OCI-M2 (cell line): ENCODE data around the gene PLSCR5.

Experiments used
- DNase-seq: peaks from one replicate; lab custom pipeline; 2025; ENCODE audit not compliant: unreplicated experiment; lab: John Stamatoyannopoulos, UW

PLSCR5 gene, protein sequence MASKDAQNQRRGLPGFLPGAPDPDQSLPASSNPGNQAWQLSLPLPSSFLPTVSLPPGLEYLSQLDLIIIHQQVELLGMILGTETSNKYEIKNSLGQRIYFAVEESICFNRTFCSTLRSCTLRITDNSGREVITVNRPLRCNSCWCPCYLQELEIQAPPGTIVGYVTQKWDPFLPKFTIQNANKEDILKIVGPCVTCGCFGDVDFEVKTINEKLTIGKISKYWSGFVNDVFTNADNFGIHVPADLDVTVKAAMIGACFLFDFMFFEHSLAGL

DNA sequence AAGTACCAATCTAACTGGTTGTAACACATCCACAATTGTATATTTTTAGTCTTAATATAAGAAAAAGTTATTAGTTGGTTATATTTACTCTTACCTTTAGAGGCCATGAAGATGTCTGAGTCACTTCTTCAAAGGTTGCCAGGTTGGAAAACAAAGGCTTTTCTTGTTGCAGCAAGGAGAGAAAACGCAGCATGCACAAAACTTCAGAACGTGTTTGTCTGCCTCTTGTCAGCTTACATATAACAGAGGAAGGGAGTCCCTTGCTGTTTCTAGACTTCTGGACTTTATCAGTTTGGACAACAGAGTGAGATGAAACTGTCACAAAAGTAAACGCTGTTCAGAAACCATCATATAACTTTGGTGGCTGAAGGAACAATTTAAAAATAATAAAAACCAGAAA is at the start of gene PLSCR5:
Gene PLSCR5 (minus strand): TSS at position 241 of the 400 bp plus-strand sequence. CDS start 134 bp downstream, at position 107.
- DNase-seq, result no peak

DNA sequence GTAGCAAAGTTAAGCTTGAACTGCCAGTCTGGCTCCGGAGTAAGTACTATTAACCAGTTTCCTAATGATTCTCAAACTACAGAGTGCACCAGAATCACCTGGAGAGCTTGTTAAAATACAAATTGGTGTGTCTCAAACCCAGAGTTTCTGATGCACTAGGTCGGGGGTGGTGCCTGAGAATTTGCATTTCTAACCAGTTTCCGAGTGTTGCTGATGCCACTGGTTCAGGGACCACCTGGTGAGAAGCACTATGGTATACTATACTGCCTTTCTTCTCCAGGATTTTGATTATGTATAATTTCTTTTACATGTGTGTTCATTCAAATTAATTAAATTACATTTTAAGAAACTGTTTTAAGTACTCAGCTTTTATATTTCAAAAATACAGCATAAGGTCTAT is 48.8 kb upstream of the PLSCR5 start:
- DNase-seq, result no peak

DNA sequence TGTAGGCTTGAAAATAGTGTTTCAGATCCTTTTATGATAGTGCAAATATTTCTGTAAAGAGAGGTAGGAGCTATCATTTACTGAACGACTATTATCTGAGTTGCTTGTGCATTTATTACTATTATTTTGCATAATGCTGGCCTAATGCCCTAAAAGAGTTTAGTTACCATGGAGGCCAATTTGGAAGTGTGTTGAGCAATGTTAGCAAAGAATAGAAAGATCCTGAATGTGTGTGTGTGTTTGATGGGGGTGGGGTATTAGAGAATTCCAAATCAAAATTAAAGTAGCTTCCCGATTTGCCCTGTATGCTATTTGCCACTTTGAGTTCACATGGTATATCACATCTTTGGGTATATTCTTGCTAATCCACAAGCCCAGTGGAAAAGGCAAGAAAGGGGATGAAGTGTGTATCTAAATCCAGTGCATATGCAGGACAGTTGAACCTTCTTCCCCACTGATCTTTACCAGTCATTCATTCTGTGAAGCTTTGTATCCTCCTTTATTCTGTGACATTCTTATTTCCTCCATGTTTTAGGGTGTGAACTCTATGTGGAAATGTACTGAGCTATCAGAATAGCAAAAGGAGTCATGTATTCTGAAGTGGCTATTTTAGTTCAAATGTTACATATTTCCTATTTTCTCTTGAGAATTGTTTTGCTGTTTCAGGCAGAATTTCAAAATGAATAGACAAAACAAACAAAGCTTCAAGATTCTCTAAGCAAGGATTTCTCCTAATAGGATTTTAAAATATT is 45.7 kb upstream of the PLSCR5 start:
- no peak for DNase-seq

DNA sequence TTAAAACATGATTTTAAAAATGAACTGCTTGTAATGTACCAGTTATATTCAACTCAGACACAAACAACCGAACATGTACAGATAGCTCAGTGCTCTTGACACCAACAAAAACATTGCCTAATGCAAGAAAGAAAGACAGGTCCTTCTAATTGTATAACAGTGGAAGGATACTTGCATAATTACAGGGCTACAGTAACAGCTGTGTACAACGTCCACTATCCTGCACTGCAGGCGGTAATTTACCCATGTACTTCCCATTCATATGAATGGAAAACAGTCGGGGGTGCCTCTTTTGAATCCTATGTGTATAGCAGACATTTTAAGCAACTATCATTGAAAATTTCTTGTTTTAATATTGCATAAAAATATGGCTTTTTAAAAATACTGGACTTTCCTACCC is 41.1 kb upstream of the PLSCR5 start:
- DNase-seq, result no peak

DNA sequence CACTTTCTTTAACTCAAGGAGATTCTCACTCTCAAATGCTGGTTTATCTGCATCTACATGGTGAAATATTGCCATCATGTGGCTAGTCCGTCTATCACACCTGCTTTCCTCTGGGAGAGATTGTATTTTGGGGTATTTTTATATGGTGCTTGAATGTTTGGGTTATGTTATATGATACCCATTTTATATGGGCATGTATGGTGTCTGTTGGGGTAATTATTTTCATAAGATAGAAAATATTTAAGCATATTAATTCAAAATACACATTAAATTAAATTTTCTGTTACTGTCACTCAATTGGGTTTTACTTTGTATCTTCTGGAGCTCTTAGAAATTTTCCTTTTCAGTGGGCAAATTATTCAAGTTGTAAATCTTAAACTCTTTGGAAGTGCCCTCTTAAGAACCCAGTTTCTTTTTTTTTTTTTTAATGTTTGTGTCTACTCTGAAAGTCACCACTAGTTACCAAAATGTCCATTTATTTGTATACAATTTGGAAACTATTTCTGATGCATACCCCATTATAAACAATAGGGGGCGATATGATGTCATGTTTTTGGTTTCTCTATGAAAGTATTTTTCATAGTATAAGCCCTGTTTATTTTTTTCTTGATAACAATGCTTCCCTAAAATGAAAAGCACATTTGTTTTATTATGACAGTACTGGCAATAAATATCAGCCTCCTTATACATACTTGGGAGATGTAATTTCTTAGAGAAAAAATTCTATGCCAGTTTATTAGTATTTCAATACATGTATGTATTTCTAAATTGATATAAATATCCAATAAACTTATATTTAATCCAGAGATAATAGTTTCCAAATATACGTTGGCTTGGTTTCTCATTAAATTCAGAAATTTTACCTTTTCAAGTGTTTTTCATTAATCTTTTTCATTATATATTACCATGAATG is 36.1 kb upstream of the PLSCR5 start:
- DNase-seq, result peak; percentile 26

DNA sequence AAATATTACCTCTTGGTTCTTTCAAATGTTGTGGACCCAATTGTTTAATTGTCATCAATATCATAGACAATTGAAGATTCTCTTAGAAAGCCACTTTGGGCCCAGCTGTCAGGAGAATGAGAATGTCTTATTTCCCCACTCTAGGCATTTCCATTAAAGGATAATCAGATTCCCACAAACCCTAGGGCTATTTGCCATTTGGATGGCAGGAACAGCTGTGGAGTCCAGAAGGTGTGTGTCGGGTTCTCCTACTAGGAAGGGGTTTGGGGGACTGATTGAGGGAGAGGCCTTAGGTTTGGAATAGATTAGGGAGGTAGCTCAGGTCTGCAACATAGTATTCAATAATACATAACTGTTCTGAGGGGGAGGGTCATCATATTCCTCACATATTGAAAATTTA is 35.2 kb upstream of the PLSCR5 start:
- no peak for DNase-seq

DNA sequence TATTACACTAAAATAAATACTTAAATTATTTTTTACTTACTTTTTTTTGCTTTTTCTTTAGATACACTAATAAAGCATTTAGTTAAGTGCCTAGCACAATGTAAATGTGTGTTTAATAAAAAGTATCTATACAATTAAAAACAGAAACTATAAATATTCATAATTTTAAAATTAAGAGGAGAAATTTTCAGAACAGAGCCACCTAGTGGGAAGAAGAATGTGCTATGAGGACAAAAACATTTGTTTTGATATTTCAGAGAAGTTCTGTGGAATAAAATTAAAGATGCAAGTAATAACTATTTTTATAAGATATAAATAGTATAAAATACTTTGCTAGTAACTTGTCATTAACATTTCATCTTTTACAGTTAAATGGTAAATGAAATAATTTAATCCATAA is 33.6 kb upstream of the PLSCR5 start:
- DNase-seq, result no peak

DNA sequence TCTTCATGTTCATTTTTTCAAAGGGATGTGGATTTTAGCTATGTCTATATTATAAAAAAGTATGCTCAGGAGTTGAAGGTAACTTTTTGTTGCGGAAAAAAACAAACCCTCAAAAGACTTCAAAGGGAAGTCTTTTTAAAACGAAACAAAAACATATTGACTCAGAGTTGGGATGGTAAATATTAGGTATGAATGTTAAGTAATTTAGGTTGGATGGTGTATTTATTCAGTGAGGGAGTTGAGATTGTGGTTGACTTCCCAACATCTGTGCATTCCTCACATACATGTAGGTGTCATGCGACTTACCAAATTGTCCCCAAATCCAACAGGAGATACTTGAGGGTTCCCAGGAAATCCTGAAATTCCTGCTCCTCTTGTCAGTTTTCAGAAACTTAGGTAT is 32.7 kb upstream of the PLSCR5 start:
- no peak for DNase-seq

DNA sequence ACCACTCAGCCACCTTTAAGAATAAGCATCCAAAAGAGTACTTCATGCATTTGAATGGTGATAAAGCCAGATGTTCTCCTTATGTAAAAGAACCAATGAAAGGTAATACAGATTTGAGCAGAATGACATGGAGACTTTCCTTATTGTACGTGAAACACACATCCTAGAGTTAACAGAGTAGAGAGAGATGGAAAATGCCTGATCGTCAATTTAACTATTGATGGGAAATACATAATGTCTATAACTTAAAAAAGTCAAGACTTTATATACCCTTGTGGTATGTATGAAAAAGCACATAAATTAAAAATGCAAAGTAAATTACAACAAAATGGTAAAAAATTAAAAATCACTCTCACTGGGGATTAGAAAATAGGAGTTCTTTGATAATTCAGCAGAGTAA is 31.7 kb upstream of the PLSCR5 start:
- no peak for DNase-seq

DNA sequence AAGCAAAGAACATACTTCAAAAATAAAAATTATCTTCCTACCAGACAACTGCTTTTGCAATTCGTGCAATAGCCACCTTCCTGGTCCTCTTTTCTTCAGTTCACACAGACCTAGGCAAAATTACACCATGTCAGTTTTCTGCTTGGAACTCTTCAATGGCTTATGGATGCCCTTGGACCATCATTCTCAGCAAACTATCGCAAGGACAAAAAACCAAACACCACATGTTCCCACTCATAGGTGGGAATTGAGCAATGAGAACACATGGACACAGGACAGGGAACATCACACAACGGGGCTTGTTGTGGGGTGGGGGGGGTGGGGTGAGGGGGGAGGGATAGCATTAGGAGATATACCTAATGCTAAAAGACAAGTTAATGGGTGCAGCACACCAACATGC is 29.2 kb upstream of the PLSCR5 start:
- no peak for DNase-seq

DNA sequence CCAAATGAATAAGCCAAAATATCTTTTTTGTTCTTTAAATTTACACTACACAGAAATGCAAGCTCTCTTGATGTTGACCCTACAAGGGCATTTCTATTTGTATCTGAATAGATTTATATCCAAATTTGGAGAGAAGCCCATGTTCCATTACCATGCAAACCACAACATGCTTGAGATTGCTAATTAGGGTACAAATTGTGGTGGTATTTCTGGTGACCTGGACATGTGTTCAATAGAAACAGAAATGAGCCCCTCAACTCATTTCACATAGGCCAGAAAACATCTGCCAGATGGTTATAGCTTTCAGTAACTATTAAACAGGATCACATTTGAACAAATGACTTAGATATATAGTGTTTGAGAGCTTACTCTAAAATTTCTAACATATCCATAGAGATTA is 23.5 kb upstream of the PLSCR5 start:
- no peak for DNase-seq

DNA sequence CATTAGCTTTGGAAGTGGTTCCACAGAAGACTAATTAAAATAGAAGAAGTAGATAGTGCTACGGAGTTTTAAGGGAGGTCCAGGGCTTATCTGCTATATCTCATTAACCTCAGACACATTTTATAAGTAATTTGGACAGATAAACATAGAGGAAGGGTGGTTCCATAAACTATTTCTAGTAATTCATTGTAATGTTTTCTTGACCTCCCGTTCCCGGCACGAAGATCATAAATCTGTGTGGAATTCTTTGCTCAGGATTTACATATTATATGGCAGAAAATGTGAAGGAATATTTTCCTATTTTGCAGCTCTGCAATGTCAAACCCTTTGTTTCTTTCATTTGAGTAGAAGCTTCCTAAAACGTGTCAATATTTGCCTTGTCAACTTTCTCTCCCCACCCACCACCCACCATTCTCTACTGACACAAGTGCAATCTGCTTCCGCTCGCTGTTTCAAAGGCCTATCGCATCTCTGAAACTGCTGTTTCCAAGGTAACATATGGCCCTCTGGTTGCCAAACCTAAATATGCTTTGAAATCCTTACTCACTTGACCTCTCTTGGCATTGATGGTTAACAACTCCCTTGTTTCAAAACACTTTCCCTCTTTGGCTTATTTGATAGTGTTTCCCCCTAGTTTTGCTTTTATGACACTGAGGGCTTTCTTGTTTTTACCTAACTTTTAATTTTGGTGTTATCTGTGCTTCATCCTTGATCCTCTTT is 21.4 kb upstream of the PLSCR5 start:
- DNase-seq, result no peak

DNA sequence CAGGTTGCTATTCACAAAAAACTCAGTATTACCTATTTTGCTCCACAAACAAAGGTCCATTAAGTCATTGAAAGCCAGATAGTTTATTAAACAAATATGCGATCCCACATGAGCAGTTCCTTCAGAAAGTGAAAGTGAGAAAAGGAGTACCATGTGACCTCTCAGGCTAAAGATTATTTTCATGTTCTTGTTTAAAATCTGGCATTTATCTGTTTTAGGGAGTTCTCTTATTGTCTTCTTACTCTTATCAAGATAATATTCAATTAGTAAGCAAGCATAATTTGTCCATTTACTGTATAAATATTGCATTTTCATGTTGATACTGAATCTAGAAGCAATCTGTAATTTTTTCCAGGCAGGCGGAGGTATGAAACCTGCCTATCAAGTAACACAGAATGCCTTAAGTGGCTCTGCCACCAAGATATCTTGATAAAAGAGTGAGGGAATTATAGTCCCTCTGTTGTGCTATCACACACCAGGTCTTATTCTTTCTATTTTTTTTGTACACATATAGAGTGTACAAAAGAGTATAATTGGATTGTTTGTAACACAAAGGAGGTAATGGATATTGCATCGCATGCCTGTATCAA is 20.1 kb upstream of the PLSCR5 start:
- DNase-seq, result no peak

DNA sequence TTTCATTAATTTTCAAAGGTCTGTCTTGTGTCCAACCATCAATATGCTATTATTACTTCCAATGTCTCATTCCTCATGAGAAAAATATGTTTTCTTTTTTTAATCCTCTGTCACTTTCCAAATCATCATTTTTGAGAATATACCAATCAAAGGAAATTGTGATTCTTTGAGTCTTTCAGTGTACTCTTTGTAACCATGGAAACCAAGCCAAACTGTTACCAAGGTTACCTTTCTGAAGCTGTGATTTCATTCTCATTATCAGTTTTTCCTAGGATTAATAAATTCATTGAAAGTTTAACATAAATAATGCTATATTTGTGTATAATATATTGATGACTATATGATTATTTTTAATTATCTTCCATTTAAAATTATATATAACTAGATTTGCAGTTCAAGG is 16.6 kb upstream of the PLSCR5 start:
- DNase-seq, result no peak

DNA sequence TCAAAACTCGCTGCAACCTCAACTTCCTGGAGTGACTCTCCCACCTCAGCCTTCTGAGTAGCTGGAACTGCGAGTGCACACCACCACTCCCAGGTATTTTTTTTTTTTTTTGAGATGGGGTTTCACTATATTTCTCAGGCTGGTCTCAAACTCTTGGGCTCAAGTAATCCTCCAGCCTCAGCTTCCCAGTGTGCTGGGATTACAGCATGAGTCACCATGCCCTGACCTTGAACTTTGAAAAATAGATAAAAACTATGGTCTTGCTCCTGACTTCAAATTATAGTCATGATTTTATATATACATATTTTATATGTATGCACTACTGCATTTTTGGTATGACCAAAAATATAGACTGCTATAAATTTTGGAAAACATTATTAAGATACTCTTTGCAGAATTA is 6.9 kb upstream of the PLSCR5 start:
- no peak for DNase-seq

DNA sequence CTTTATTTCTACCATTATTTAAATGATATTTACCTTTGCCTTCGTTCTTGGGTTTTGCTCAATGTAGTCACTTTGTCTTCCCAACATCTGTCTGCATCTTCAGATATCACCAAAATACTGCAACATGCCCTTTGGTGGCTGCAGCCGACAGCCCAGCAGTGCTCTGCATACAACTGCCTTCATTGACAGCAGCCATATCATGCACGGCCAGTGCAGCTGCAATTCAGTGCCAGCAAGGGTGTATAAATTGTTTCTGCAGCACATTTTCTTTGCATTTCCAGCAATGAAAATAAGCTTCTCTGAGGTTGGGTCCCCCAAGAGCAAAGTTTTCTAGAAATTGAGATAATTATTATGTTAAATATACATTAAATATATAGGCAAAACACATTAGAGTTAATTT is 6.0 kb upstream of the PLSCR5 start:
- DNase-seq, result no peak

DNA sequence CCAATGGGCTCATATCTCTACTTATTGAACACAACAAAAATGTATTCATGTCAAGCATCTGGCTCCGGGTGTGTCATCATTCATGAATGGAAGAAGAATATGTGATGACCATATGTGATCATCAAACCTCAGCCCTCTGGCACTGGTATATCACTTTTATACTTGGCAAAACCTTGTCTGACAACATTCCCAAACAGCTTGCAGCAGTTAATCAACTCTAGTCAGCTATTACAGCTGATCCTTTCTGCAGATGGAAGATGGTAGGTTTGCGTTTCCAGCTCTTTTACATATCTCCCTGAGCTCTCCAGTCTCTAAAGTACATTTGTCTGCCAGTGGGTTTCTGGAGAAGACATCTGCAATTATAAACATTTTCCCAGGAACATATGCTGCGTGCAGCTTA is 6.6 kb downstream of the PLSCR5 start:
- DNase-seq, result no peak

DNA sequence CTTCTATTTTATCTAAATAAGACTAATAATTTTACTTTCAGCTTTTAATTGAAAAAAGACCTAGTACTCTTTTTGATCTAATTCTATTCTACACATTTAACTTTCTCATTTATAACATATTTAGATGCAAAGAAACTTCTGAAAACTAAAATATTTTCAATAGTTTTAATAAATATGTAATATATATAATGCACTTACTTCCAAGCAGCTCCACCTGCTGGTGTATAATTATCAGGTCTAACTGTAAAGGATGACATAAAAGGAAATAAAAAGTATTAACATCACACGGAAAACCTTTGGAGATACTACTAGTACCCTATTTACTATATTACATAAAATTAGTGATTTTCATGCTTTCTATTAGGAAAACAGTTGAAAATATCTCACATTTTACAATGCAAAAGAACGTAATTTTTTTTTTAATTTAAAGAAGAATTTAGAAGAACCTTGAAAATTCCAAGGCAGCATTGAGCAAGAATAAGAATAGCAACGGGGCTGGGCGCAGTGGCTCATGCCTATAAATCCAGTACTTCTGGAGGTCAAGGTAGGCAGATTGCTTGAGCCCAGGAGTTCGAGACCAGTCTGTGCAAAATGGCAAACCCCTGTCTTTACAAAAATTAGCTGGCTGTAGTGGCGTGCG is 10.2 kb downstream of the PLSCR5 start:
- no peak for DNase-seq

DNA sequence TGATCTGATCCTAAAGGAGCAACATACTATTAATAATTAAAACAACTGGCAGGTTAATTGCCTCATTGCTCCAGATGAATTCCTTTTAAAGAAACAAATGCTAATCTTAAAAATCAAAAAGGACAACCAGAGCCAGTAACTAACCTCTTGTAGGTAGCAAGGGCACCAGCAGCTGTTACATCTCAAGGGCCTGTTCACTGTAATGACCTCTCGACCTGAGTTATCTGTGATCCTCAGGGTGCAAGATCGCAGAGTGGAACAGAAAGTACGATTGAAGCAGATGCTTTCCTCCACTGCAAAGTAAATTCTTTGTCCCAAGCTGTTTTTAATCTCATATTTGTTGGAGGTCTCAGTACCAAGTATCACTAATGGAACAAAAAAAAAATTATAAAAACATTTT is 11.4 kb downstream of the PLSCR5 start:
- DNase-seq, result no peak

DNA sequence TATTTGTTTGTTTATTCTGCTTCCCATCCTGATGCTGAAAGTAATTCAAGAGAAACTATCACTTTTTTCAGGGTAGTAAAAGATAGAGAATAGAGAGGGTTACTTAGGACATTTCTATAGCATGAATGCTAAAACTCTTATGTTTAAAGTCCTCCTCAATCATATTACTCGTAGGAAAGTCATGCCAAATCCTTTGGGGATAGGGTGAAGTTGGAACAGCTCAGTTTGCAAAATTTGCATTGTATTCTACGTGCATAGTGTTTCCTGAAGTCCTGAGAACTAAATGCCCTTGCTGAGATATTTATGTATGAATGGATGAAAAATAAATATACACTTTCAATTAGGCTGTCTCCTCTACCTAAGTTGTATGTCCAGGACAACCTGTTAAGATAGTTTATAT is 14.6 kb downstream of the PLSCR5 start:
- no peak for DNase-seq
